ENCODE measurements around the gene GGA1.
"Not testable (repeated sequence)": the region's sequence is repeated elsewhere in the genome, so short reads cannot be mapped to it uniquely, and the experiment has no call there.

GGA1 gene

GRCh38 chr22:37582526-37582925 is 26.1 kb upstream of the GGA1 start:
- TF ChIP-seq, protein P1, sequence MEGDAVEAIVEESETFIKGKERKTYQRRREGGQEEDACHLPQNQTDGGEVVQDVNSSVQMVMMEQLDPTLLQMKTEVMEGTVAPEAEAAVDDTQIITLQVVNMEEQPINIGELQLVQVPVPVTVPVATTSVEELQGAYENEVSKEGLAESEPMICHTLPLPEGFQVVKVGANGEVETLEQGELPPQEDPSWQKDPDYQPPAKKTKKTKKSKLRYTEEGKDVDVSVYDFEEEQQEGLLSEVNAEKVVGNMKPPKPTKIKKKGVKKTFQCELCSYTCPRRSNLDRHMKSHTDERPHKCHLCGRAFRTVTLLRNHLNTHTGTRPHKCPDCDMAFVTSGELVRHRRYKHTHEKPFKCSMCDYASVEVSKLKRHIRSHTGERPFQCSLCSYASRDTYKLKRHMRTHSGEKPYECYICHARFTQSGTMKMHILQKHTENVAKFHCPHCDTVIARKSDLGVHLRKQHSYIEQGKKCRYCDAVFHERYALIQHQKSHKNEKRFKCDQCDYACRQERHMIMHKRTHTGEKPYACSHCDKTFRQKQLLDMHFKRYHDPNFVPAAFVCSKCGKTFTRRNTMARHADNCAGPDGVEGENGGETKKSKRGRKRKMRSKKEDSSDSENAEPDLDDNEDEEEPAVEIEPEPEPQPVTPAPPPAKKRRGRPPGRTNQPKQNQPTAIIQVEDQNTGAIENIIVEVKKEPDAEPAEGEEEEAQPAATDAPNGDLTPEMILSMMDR (IDR thresholded peaks at IDR 0.05; ENCODE audit: low read depth, low read length), result no peak
- H3K36me3 ChIP-seq, result no peaks in the 10 kb centered on the region
- no peaks in the 10 kb centered on the region for H3K4me1 ChIP-seq
- no peaks in the 10 kb centered on the region for H3K27me3 ChIP-seq
- no peaks in the 10 kb centered on the region for H3K9me3 ChIP-seq
- no peak for DNase-seq
- no peak overlapping the region for H3K4me3 ChIP-seq (ENCODE audit: low read depth, low read length)

DNA sequence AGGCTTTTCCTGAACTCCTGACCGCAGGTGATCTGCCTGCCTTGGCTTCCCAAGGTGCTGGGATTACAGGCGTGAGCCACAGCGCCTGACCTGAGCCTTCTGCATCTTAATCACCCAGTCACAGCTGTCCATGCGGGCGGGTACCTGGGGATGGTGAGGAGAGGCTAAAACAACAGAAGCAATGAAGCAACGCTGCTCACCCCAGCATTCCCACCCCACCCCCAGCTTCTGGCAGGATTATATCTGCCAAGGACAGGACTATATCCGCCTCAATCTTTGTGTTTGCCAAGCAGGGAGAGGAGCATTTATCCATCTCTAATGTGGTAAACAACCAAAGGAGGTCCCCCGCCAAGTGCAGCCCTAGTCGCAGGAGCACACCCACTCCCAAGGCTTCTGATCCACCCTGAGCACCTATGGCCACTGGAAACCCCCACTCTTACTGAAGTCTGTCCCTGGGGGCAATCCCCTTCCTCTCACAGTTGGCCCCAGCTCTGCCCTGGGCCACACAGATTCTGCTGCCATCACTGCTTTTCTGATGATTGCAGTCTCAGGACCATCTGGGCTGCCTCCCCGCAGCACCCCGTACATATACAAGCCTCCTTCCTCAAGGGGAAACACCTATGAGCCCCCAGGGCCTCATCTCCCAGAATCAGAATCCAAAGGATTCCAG is 20.0 kb upstream of the GGA1 start:
- TF ChIP-seq, protein P1 (IDR thresholded peaks at IDR 0.05; ENCODE audit: low read depth, low read length), result no peak
- Histone ChIP-seq H3K4me1 (no peaks in the 10 kb centered on the region), H3K9me3 (no peaks in the 10 kb centered on the region), H3K27me3 (no peaks in the 10 kb centered on the region), H3K4me3 (ENCODE audit: low read depth, low read length) (no peak overlapping the region), H3K36me3 (no peaks in the 10 kb centered on the region)
- no peak for DNase-seq

- H3K9me3 ChIP-seq, result no peaks in the 10 kb centered on the region
- H3K4me3 ChIP-seq (ENCODE audit: low read depth, low read length), result no peak overlapping the region
- no peak for DNase-seq
- TF ChIP-seq, protein P1 (IDR thresholded peaks at IDR 0.05; ENCODE audit: low read depth, low read length), result no peak
- no peaks in the 10 kb centered on the region for H3K4me1 ChIP-seq
- no peaks in the 10 kb centered on the region for H3K27me3 ChIP-seq
- no peaks in the 10 kb centered on the region for H3K36me3 ChIP-seq
These were observed 19.0 kb upstream of the GGA1 start for GRCh38 chr22:37589636-37590035.

- not testable (repeated sequence) for H3K4me1 ChIP-seq; H3K36me3 ChIP-seq; H3K9me3 ChIP-seq; DNase-seq; H3K4me3 ChIP-seq (ENCODE audit: low read depth, low read length); H3K27me3 ChIP-seq
These were observed 17.6 kb upstream of the GGA1 start for GRCh38 chr22:37591081-37591480.

GRCh38 chr22:37591823-37592404 is 16.7 kb upstream of the GGA1 start:
- Histone ChIP-seq H3K9me3 (no peaks in the 10 kb centered on the region), H3K4me3 (ENCODE audit: low read depth, low read length) (peak overlapping the region; percentile 54), H3K27me3 (no peaks in the 10 kb centered on the region), H3K4me1 (no peaks in the 10 kb centered on the region), H3K36me3 (no peaks in the 10 kb centered on the region)
- TF ChIP-seq, protein P1 (IDR thresholded peaks at IDR 0.05; ENCODE audit: low read depth, low read length), result no peak
- no peak for DNase-seq

GRCh38 chr22:37594237-37594636 is 14.4 kb upstream of the GGA1 start:
- Histone ChIP-seq H3K9me3 (no peaks in the 10 kb centered on the region), H3K27me3 (no peaks in the 10 kb centered on the region), H3K4me3 (ENCODE audit: low read depth, low read length) (no peak overlapping the region), H3K4me1 (no peaks in the 10 kb centered on the region), H3K36me3 (no peaks in the 10 kb centered on the region)
- no peak for DNase-seq
- TF ChIP-seq, protein P1 (IDR thresholded peaks at IDR 0.05; ENCODE audit: low read depth, low read length), result no peak
